Fibroblast of pulmonary artery (primary cell): ENCODE measurements around the gene CACYBP.
A peak's percentile ranks its signal among the peaks of the same experiment; 100 is the strongest.

Source experiments
- DNase-seq: peaks from one replicate; pipeline ENCODE4 v3.0.0-alpha.2; 2010; ENCODE audit warnings: low read depth
- H3K4me3 ChIP-seq: replicated peaks from 2 replicates; pipeline ENCODE4 v1.5.1; 2011; ENCODE audit warnings: low read depth, mild to moderate bottlenecking, control low read depth, low read length, moderate library complexity
- TF ChIP-seq, protein P1 (sequence below): IDR thresholded peaks from 2 replicates; pipeline ENCODE4 v1.5.1; 2011; ENCODE audit warnings: mild to moderate bottlenecking, control low read depth, low read length, inconsistent platforms; ENCODE audit errors: missing control alignments

The CACYBP gene

GRCh38 chr1:174965362-174966007 lies 34.3 kb upstream of the CACYBP start:
- no peak overlapping the region for H3K4me3 ChIP-seq
- TF ChIP-seq, protein P1, sequence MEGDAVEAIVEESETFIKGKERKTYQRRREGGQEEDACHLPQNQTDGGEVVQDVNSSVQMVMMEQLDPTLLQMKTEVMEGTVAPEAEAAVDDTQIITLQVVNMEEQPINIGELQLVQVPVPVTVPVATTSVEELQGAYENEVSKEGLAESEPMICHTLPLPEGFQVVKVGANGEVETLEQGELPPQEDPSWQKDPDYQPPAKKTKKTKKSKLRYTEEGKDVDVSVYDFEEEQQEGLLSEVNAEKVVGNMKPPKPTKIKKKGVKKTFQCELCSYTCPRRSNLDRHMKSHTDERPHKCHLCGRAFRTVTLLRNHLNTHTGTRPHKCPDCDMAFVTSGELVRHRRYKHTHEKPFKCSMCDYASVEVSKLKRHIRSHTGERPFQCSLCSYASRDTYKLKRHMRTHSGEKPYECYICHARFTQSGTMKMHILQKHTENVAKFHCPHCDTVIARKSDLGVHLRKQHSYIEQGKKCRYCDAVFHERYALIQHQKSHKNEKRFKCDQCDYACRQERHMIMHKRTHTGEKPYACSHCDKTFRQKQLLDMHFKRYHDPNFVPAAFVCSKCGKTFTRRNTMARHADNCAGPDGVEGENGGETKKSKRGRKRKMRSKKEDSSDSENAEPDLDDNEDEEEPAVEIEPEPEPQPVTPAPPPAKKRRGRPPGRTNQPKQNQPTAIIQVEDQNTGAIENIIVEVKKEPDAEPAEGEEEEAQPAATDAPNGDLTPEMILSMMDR = no peak
- DNase-seq = no peak

DNA sequence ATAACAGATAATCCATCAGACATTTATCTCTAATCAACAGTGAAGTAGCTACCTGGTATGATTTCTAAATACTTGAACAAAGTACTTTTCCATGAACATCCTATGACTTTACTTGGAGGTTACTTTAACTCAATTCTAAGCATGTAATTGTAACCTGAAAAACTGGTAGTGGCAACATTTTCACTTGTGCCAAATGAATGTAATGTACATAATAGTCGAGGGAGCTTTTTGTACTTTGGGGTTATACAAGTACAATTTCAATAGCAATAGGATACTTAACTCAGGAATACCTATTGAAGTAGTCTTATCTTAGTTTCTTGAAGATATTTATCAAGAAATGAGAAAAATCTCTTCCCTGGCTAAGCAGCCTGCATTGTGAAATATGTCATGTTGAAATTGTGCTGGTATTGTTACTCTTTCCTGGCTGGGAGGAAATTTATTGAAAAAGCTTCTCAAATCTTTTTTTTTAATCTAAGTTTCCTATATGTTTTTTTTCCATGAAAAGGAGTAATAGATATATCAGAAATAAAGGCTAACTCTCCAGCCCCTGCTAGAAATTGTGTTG lies 33.7 kb upstream of the CACYBP start:
- DNase-seq = peak; percentile 54
- TF ChIP-seq, protein P1 = no peak
- no peak overlapping the region for H3K4me3 ChIP-seq

DNA sequence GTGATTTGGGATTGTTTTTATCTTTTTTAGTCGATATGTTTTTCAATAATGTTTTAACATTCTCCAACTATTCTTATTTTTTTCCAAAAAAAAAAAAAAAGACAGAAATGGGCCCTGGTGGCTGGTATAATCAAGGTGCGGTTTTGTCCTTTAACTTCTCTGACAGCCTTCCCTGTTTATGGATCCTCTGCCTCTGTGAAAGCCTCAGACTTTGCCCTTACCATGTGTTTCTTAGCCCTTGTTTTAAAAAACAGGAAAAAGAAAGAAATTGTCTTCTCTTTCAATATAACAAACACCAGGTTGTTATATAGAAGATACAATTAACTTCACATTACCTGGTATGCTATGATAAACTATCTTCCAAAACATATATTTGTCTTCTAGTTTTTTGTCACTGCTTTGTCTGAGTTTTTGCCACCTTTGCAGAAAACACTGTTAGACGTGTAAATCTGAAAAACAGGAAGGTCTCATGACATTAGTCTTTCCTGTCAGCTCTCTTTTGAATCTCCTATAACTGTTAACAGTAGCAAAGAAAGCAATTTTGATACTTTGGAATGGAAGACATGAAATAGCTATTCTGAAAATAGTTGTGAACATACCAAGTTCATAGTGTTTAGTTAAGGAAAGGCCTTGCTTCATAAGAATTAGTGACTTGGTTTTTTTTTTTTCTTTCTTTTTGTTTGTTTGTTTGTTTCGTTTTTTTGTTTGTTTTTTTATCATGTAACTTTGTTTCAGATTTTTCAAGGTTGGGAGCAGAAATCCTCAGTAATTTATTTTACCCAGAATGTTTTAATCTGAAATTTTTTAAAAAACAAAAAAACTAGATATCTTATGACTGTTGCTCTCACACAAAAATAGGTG lies 31.7 kb upstream of the CACYBP start:
- no peak overlapping the region for H3K4me3 ChIP-seq
- TF ChIP-seq, protein P1 = no peak
- DNase-seq = no peak

GRCh38 chr1:174968750-174969244 lies 30.9 kb upstream of the CACYBP start:
- DNase-seq = peak; percentile 78

GRCh38 chr1:174969977-174970376 lies 29.8 kb upstream of the CACYBP start:
- H3K4me3 ChIP-seq = no peak overlapping the region
- DNase-seq = no peak
- TF ChIP-seq, protein P1 = no peak

More at GRCh38 chr1:174968750-174969244, 30.9 kb upstream of the CACYBP start:
- TF ChIP-seq, protein P1 = no peak
- no peak overlapping the region for H3K4me3 ChIP-seq

GRCh38 chr1:174971466-174971865 lies 28.3 kb upstream of the CACYBP start:
- no peak overlapping the region for H3K4me3 ChIP-seq
- no peak for DNase-seq
- TF ChIP-seq, protein P1 = no peak
